HEK293 (cell line): ENCODE data around the gene H3-3A.
A peak's percentile ranks its signal among the peaks of the same experiment; 100 is the strongest.

Experiments used
- CTCF ChIA-PET: fragments of 350-600 bp; formaldehyde crosslinking; extraction: SDS; loops from one replicate; lab custom pipeline; 2021; ENCODE audit warnings: antibody characterized with exemption; lab: Yijun Ruan, JAX
- POLR2A ChIA-PET: fragments of 300-600 bp; formaldehyde crosslinking; extraction: SDS; loops from one replicate; lab custom pipeline; 2020; ENCODE audit warnings: antibody characterized with exemption, inconsistent platforms; lab: Yijun Ruan, JAX
- H3K27ac ChIP-seq: fragments of 200-500 bp; sonication (Bioruptor generic); 2 replicates; pipeline ENCODE4 v1.5.1; 2014; ENCODE audit warnings: low read depth, low read length, control low read depth, inconsistent platforms; ENCODE audit errors: extremely low read depth
- H3K36me3 ChIP-seq, 2 experiments: fragments of 200-500 bp in 1 of 2; sonication (Bioruptor generic) in 1 of 2; 1 replicate in 1 of 2; 2 replicates in 1 of 2; pipeline ENCODE4 v1.5.1; 2014 to 2017; ENCODE audit warnings: inconsistent platforms in 2 of 2, low read length in 2 of 2; ENCODE audit not compliant: control insufficient read depth in 2 of 2, insufficient read depth in 1 of 2
- H3K4me1 ChIP-seq: fragments of 200-500 bp; sonication (Bioruptor generic); 2 replicates; pipeline ENCODE4 v1.5.1; 2014; ENCODE audit warnings: mild to moderate bottlenecking, low read length, inconsistent platforms; ENCODE audit not compliant: control insufficient read depth, insufficient read depth
- H3K4me3 ChIP-seq: 2 replicates; pipeline ENCODE4 v1.5.1; 2011; ENCODE audit warnings: low read depth, mild to moderate bottlenecking, control low read depth, low read length, moderate library complexity
- H3K9me3 ChIP-seq: fragments of 200-500 bp; sonication (Bioruptor generic); 2 replicates; pipeline ENCODE4 v1.5.1; 2014; ENCODE audit warnings: low read depth, low read length, inconsistent platforms; ENCODE audit not compliant: control insufficient read depth, insufficient read depth
- EGR2 ChIP-seq: fragments of 450-650 bp; formaldehyde crosslinking; IDR thresholded peaks from 2 replicates; pipeline ENCODE4 v1.5.1; 2016; ENCODE audit warnings: low read depth, missing biosample characterization, missing genetic modification characterization
- FEZF1 ChIP-seq: fragments of 450-650 bp; formaldehyde crosslinking; IDR thresholded peaks from 2 replicates; pipeline ENCODE4 v1.5.1; 2016; ENCODE audit warnings: missing biosample characterization, missing genetic modification characterization
- KLF1 ChIP-seq: fragments of 450-650 bp; formaldehyde crosslinking; IDR thresholded peaks from 2 replicates; pipeline ENCODE4 v1.5.1; 2016; ENCODE audit warnings: missing biosample characterization, missing genetic modification characterization
- KLF9 ChIP-seq: fragments of 450-650 bp; formaldehyde crosslinking; IDR thresholded peaks from 2 replicates; pipeline ENCODE4 v1.5.1; 2016; ENCODE audit warnings: missing biosample characterization, missing genetic modification characterization, low read depth
- SALL2 ChIP-seq: fragments of 450-650 bp; formaldehyde crosslinking; IDR thresholded peaks from 2 replicates; pipeline ENCODE4 v1.5.0; 2017; ENCODE audit warnings: missing biosample characterization, mild to moderate bottlenecking, missing genetic modification characterization, borderline replicate concordance
- SCRT2 ChIP-seq: fragments of 450-650 bp; formaldehyde crosslinking; IDR thresholded peaks from 2 replicates; pipeline ENCODE4 v1.5.1; 2016; ENCODE audit warnings: missing biosample characterization, missing genetic modification characterization
- SP2 ChIP-seq: fragments of 450-650 bp; formaldehyde crosslinking; IDR thresholded peaks from 2 replicates; pipeline ENCODE4 v1.5.1; 2016; ENCODE audit warnings: missing biosample characterization, missing genetic modification characterization
- ZBTB1 ChIP-seq: fragments of 450-650 bp; formaldehyde crosslinking; IDR thresholded peaks from 2 replicates; pipeline ENCODE4 v1.5.1; 2016; ENCODE audit warnings: missing biosample characterization, missing genetic modification characterization
- ZBTB17 ChIP-seq: fragments of 450-650 bp; formaldehyde crosslinking; IDR thresholded peaks from 2 replicates; pipeline ENCODE4 v1.5.1; 2016; ENCODE audit warnings: missing biosample characterization, missing genetic modification characterization
- ZBTB20 ChIP-seq: fragments of 450-650 bp; formaldehyde crosslinking; IDR thresholded peaks from 2 replicates; pipeline ENCODE4 v1.5.1; 2016; ENCODE audit warnings: missing biosample characterization, missing genetic modification characterization
- ZFHX2 ChIP-seq: fragments of 450-650 bp; formaldehyde crosslinking; conservative IDR thresholded peaks from 2 replicates; pipeline ENCODE4 v1.5.1; 2016; ENCODE audit warnings: missing biosample characterization, missing genetic modification characterization
- ZFP3 ChIP-seq: fragments of 450-650 bp; formaldehyde crosslinking; IDR thresholded peaks from 2 replicates; pipeline ENCODE4 v1.5.1; 2016; ENCODE audit warnings: low read depth, missing biosample characterization, missing genetic modification characterization
- ZFP69B ChIP-seq: fragments of 450-650 bp; formaldehyde crosslinking; IDR thresholded peaks from 2 replicates; pipeline ENCODE4 v1.5.1; 2016; ENCODE audit warnings: missing biosample characterization, missing genetic modification characterization
- ZNF341 ChIP-seq: fragments of 450-650 bp; formaldehyde crosslinking; IDR thresholded peaks from 2 replicates; pipeline ENCODE4; 2016; ENCODE audit warnings: low read depth, missing biosample characterization, missing genetic modification characterization
- ZNF404 ChIP-seq: fragments of 450-650 bp; formaldehyde crosslinking; IDR thresholded peaks from 2 replicates; pipeline ENCODE4 v1.5.1; 2017; ENCODE audit warnings: missing biosample characterization, missing genetic modification characterization
- ZNF423 ChIP-seq: fragments of 450-650 bp; formaldehyde crosslinking; IDR thresholded peaks from 2 replicates; pipeline ENCODE4 v1.5.1; 2016; ENCODE audit warnings: missing biosample characterization, missing genetic modification characterization
- ZNF600 ChIP-seq: fragments of 450-650 bp; formaldehyde crosslinking; IDR thresholded peaks from 2 replicates; pipeline ENCODE4 v1.5.1; 2016; ENCODE audit warnings: missing biosample characterization, missing genetic modification characterization
- ZNF629 ChIP-seq: fragments of 450-650 bp; formaldehyde crosslinking; IDR thresholded peaks from 2 replicates; pipeline ENCODE4 v1.5.1; 2017; ENCODE audit warnings: missing biosample characterization, missing genetic modification characterization
- TF ChIP-seq, protein P1 (sequence below): fragments of 450-650 bp; formaldehyde crosslinking; IDR thresholded peaks from 2 replicates; pipeline ENCODE4 v1.5.0; 2017; ENCODE audit warnings: missing biosample characterization, missing genetic modification characterization, borderline replicate concordance
- TF ChIP-seq, protein P2 (sequence below): fragments of 450-650 bp; formaldehyde crosslinking; IDR thresholded peaks from 2 replicates; pipeline ENCODE4 v1.5.1; 2016; ENCODE audit warnings: missing biosample characterization, missing genetic modification characterization
- TF ChIP-seq, protein P3 (sequence below): fragments of 450-650 bp; formaldehyde crosslinking; IDR thresholded peaks from 2 replicates; pipeline ENCODE4 v1.5.1; 2016; ENCODE audit warnings: missing biosample characterization, missing genetic modification characterization
- TF ChIP-seq, protein P4 (sequence below): fragments of 450-650 bp; formaldehyde crosslinking; IDR thresholded peaks from 2 replicates; pipeline ENCODE4 v1.5.1; 2016; ENCODE audit warnings: missing biosample characterization, missing genetic modification characterization

The H3-3A gene

DNA sequence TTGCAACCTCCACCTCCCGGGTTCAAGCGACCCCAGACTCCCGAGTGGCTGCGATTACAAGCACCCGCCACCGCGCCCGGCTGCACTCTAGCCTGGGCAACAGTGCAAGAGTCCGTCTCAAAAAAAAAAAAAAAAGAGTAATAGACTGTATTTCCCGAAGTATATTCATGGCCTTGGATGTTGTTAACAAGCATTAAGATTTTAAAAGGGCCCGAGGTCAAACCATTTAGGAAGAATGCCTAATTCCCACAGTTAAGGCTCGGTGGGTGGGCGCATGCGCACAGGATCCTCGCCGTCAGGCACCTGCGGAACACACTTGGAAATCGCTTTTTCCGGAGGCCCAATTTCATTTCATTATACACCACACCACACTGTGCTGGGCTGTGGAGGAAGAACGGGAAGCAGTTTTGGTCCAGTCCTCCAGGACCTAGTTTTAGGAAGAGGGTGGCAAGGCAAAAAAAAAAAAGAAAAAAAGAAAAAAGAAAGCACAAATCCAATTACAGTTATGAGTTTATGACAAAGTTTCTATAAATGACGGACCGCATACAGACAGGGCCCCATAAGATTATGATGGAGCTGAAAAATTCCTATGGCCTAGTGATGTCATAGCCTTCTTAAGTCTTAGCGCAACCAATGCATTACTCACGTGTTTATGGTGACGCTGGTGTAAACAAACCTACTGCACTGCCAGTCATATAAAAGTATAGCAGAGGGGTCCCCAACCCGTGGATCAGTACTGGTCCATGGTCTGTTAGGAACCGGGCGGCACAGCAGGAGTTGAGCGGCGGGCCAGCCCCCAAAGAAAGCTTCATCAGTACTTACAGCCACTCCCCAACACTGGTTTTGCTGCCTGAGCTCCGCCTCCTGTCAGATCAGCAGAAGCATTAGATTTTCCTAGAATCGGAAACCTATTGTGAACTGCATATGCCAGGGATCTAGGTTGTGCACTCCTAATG, 38.2 kb downstream of the H3-3A start (continued):
- TF ChIP-seq, protein P1, sequence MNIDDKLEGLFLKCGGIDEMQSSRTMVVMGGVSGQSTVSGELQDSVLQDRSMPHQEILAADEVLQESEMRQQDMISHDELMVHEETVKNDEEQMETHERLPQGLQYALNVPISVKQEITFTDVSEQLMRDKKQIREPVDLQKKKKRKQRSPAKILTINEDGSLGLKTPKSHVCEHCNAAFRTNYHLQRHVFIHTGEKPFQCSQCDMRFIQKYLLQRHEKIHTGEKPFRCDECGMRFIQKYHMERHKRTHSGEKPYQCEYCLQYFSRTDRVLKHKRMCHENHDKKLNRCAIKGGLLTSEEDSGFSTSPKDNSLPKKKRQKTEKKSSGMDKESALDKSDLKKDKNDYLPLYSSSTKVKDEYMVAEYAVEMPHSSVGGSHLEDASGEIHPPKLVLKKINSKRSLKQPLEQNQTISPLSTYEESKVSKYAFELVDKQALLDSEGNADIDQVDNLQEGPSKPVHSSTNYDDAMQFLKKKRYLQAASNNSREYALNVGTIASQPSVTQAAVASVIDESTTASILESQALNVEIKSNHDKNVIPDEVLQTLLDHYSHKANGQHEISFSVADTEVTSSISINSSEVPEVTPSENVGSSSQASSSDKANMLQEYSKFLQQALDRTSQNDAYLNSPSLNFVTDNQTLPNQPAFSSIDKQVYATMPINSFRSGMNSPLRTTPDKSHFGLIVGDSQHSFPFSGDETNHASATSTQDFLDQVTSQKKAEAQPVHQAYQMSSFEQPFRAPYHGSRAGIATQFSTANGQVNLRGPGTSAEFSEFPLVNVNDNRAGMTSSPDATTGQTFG (tag by site-specific recombination), result no peak
- TF ChIP-seq SALL2 (no peak), SCRT2 (0 out of 2 replicates have a peak, but pooled peaks have one; percentile 43), ZFP3 (tag by site-specific recombination) (no peak), ZNF423 (tag by site-specific recombination) (no peak), KLF1 (tag by site-specific recombination) (no peak), ZBTB1 (tag by site-specific recombination) (no peak), FEZF1 (tag by site-specific recombination) (no peak), ZFP69B (tag by site-specific recombination) (peak; percentile 72), ZBTB20 (tag by site-specific recombination) (peak; percentile 45; the same call in 1 of the 2 replicates)
- TF ChIP-seq, protein P2, sequence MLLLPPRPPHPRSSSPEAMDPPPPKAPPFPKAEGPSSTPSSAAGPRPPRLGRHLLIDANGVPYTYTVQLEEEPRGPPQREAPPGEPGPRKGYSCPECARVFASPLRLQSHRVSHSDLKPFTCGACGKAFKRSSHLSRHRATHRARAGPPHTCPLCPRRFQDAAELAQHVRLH, result no peak

DNA sequence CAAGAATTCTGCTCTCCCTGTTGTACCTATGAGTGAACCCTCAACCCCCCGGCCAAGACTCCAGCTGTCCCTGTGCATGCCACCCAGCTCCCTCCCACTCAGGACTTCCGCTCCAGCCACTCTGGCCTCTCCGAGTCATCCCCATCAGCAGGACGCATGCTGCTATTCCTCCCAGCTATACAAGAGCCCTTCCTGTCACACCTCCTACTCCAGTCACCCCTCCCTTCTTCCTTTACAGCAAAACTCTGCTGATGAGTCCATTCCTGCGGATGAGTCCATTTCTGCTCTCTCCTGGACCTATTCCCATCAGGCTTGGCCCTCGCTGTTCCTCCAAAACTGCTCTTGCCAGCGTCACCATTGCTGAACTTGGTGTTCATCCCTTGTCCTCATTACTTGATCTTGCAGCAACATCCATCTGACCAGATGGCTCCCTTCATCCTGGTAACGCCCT, 42.2 kb downstream of the H3-3A start:
- Histone ChIP-seq H3K4me1 (peaks cover 8% of the 10 kb centered on the region; the same call in 1 of the 2 replicates), H3K9me3 (no peaks in the 10 kb centered on the region), H3K36me3 (no peaks in the 10 kb centered on the region), H3K27ac (no peak overlapping the region), H3K4me3 (no peak overlapping the region)
- ChIA-PET POLR2A (interaction anchor here (0.9 to 1.5 kb wide), 4 partner anchors 22 to 105 kb away, joined by 3 to 6 read pairs (median 4); partner anchors contain the start of genes H3-3A and SDE2), CTCF (interaction anchor here (1.2 kb wide), 1 partner anchor 40 kb away, joined by 3 read pairs; no protein-coding TSS in a partner anchor)
- TF ChIP-seq ZNF404 (tag by site-specific recombination) (no peak), ZNF341 (tag by site-specific recombination) (peak; percentile 17; the same call in 1 of the 2 replicates), KLF9 (no peak), ZNF600 (tag by site-specific recombination) (peak; percentile 72; the same call in 1 of the 2 replicates), ZNF629 (tag by site-specific recombination) (no peak), SP2 (tag by site-specific recombination) (0 out of 2 replicates have a peak, but pooled peaks have one; percentile 7), ZBTB17 (tag by site-specific recombination) (peak; percentile 24; the same call in 1 of the 2 replicates), EGR2 (tag by site-specific recombination) (0 out of 2 replicates have a peak, but pooled peaks have one; percentile 23), ZFHX2 (tag by site-specific recombination) (peak; percentile 46; the same call in 1 of the 2 replicates)
- TF ChIP-seq, protein P3, sequence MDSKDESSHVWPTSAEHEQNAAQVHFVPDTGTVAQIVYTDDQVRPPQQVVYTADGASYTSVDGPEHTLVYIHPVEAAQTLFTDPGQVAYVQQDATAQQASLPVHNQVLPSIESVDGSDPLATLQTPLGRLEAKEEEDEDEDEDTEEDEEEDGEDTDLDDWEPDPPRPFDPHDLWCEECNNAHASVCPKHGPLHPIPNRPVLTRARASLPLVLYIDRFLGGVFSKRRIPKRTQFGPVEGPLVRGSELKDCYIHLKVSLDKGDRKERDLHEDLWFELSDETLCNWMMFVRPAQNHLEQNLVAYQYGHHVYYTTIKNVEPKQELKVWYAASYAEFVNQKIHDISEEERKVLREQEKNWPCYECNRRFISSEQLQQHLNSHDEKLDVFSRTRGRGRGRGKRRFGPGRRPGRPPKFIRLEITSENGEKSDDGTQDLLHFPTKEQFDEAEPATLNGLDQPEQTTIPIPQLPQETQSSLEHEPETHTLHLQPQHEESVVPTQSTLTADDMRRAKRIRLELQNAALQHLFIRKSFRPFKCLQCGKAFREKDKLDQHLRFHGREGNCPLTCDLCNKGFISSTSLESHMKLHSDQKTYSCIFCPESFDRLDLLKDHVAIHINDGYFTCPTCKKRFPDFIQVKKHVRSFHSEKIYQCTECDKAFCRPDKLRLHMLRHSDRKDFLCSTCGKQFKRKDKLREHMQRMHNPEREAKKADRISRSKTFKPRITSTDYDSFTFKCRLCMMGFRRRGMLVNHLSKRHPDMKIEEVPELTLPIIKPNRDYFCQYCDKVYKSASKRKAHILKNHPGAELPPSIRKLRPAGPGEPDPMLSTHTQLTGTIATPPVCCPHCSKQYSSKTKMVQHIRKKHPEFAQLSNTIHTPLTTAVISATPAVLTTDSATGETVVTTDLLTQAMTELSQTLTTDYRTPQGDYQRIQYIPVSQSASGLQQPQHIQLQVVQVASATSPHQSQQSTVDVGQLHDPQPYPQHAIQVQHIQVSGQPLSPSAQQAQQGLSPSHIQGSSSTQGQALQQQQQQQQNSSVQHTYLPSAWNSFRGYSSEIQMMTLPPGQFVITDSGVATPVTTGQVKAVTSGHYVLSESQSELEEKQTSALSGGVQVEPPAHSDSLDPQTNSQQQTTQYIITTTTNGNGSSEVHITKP (tag by site-specific recombination), result peak; percentile 87
- TF ChIP-seq, protein P4, sequence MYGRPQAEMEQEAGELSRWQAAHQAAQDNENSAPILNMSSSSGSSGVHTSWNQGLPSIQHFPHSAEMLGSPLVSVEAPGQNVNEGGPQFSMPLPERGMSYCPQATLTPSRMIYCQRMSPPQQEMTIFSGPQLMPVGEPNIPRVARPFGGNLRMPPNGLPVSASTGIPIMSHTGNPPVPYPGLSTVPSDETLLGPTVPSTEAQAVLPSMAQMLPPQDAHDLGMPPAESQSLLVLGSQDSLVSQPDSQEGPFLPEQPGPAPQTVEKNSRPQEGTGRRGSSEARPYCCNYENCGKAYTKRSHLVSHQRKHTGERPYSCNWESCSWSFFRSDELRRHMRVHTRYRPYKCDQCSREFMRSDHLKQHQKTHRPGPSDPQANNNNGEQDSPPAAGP (tag by site-specific recombination), result peak; percentile 56
